Measurements from ENCODE around the gene HSPA12A.

Gene HSPA12A

GRCh38 chr10:116621934-116622655 is 120.3 kb downstream of the HSPA12A start:
- no peak for DNase-seq

DNA sequence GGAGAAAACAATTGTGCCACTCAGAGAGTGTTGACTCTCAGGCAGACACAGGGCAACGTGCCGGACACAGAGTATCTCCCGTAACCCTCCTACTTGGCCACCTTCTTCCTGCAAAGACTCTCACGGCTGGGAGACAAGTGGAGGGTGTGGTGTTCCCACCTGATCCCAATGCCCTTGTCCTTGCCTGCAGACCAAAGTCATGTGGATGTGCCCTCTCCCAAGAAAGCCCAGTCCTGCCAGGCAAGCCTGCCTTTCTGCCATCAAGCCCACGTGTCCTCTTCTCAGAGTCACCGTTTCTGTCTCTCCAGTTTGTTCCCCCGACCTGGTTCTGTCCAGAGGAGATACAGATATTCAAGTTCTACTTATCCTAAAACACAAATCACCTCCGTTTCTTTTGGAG is 120.9 kb downstream of the HSPA12A start:
- DNase-seq: no peak

All from amniotic stem cell (primary cell).